Fibroblast of skin of scalp (primary cell): Measurements from ENCODE around the gene CYP2C18. TPM values are rescaled to one million over a fixed set of nuclear protein-coding genes. Genes with fewer than 3 reads are reported as not detected.
"Not testable (repeated sequence)": the region's sequence is repeated elsewhere in the genome, so short reads cannot be mapped to it uniquely, and the experiment has no call there.

ENCODE experiments used
- DNase-seq: peaks from one replicate; pipeline ENCODE4 v3.0.0-alpha.2; 2013
- polyA plus RNA-seq, 2 experiments: library from polyadenylated mRNA; unstranded; fragments of 120-200 nt; gene quantifications; one replicate each; pipeline ENCODE4 v1.2.1, GENCODE V29; 2013; ENCODE audit not compliant: insufficient read length in 2 of 2

Gene CYP2C18
- polyA plus RNA-seq (2013, experiment 1 of 2; ENCODE audit: insufficient read length) = not detected
- not detected for polyA plus RNA-seq (2013, experiment 2 of 2; ENCODE audit: insufficient read length)

- no peak for DNase-seq
Measured at GRCh38 chr10:94683214-94684054, at the start of gene CYP2C18. CYP2C18 (plus strand) TSS chr10:94683729; CDS start chr10:94683820, 91 bp downstream.

GRCh38 chr10:94638097-94638496 is 45.4 kb upstream of the CYP2C18 start:
- not testable (repeated sequence) for DNase-seq

GRCh38 chr10:94639902-94640301 is 43.6 kb upstream of the CYP2C18 start:
- DNase-seq = no peak

GRCh38 chr10:94640562-94640961 is 43.0 kb upstream of the CYP2C18 start:
- DNase-seq = no peak

GRCh38 chr10:94641480-94641879 is 42.0 kb upstream of the CYP2C18 start:
- DNase-seq = no peak

GRCh38 chr10:94644352-94644751 is 39.2 kb upstream of the CYP2C18 start:
- DNase-seq = no peak

GRCh38 chr10:94645285-94645684 is 38.2 kb upstream of the CYP2C18 start:
- no peak for DNase-seq

- DNase-seq = not testable (repeated sequence)
Measured at GRCh38 chr10:94655201-94655600, 28.3 kb upstream of the CYP2C18 start.

- not testable (repeated sequence) for DNase-seq
Measured at GRCh38 chr10:94663061-94663460, 20.5 kb upstream of the CYP2C18 start.

- DNase-seq = no peak
Measured at GRCh38 chr10:94666391-94667102, 17.0 kb upstream of the CYP2C18 start.

- DNase-seq = no peak
Measured at GRCh38 chr10:94673614-94674321, 9.8 kb upstream of the CYP2C18 start.

- no peak for DNase-seq
Measured at GRCh38 chr10:94676496-94676895, 7.0 kb upstream of the CYP2C18 start.

- no peak for DNase-seq
Measured at GRCh38 chr10:94677691-94678090, 5.8 kb upstream of the CYP2C18 start.

- no peak for DNase-seq
Measured at GRCh38 chr10:94678475-94678874, 5.1 kb upstream of the CYP2C18 start.

- DNase-seq = no peak
Measured at GRCh38 chr10:94680544-94680943, 3.0 kb upstream of the CYP2C18 start.

GRCh38 chr10:94682636-94683035 is 893 bp upstream of the CYP2C18 start:
- DNase-seq = not testable (repeated sequence)

GRCh38 chr10:94687625-94688248 is 4.2 kb downstream of the CYP2C18 start:
- DNase-seq = no peak

GRCh38 chr10:94706089-94706488 is 22.6 kb downstream of the CYP2C18 start:
- DNase-seq = no peak

- no peak for DNase-seq
Measured at GRCh38 chr10:94710578-94710977, 27.0 kb downstream of the CYP2C18 start.

GRCh38 chr10:94725871-94726270 is 42.3 kb downstream of the CYP2C18 start:
- no peak for DNase-seq

GRCh38 chr10:94735197-94735596 is 51.7 kb downstream of the CYP2C18 start:
- no peak for DNase-seq

GRCh38 chr10:94738588-94738987 is 55.1 kb downstream of the CYP2C18 start:
- no peak for DNase-seq
